Right lobe of liver (tissue), 4 donors: ENCODE data around the gene SLC39A3.

Source experiments
- POLR2A ChIP-seq: fragments of 450-650 bp; IDR thresholded peaks from one replicate; pipeline ENCODE4 v1.6.1; 2017; ENCODE audit warnings: antibody characterized with exemption, mild to moderate bottlenecking
- TF ChIP-seq, protein P1 (sequence below), 4 donors: fragments of 200-600 bp in 3 of 4; fragments of 450-650 bp in 1 of 4; IDR thresholded peaks; one replicate each; pipeline versions ENCODE4 v1.5.1 to v1.8.0; 2016 to 2022; ENCODE audit warnings: antibody characterized with exemption in 4 of 4, mild to moderate bottlenecking in 2 of 4
- donor health status: DM: no; HTN: no; CAD: no.
- donor health status: DM: no; HTN: no; CAD: no.
- donor health status: DM: no; HTN: yes; CAD: no.

DNA sequence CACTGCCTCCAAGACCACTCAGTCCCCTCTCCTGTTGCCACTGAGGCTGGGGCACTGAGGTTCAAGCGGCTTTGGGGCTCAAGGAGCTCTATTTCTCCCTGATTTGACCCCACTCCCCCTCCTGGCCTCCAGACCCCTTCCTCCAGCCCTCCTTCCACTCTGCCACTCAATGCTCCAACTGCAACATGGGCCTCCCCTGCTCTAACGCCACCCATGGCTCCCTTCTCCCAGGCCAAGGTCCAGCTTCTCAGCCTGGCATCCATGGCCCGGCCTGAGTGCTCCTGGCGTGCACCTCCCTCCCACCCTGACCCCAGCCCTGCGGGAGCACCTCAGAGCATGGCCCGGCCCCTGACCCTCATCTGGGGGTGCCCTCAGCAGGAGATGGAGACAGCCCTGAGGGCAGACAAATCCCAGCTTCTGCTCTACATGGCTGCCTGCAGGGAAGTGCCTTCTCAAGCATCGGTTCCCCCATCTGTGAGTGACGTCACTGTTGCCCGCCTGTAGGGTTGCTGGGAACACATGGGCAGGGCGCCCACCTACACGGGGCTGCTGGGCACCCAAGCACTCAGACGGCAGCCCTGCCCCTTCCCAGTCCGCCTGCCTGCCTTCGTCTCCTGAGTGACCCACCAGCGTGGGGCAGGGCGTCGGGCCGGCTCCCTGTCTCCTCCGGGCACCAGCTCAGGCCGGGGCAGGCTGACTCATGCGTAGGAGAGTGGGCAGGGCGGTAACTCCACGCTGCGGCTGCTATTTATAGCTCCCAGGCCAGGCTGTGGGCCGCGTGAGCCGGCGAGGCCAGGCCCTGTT, 17.1 kb downstream of the SLC39A3 start:
- TF ChIP-seq, protein P1, sequence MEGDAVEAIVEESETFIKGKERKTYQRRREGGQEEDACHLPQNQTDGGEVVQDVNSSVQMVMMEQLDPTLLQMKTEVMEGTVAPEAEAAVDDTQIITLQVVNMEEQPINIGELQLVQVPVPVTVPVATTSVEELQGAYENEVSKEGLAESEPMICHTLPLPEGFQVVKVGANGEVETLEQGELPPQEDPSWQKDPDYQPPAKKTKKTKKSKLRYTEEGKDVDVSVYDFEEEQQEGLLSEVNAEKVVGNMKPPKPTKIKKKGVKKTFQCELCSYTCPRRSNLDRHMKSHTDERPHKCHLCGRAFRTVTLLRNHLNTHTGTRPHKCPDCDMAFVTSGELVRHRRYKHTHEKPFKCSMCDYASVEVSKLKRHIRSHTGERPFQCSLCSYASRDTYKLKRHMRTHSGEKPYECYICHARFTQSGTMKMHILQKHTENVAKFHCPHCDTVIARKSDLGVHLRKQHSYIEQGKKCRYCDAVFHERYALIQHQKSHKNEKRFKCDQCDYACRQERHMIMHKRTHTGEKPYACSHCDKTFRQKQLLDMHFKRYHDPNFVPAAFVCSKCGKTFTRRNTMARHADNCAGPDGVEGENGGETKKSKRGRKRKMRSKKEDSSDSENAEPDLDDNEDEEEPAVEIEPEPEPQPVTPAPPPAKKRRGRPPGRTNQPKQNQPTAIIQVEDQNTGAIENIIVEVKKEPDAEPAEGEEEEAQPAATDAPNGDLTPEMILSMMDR (IDR thresholded peaks at IDR 0.05): no peak
- no peak for TF ChIP-seq POLR2A
